Neural progenitor cell (in vitro differentiated cells): ENCODE results near the gene OR1S1.

Experiments
- CTCF ChIP-seq: fragments of 200-600 bp; sonication (generic); IDR thresholded peaks from 2 replicates; pipeline ENCODE4 v1.5.1; 2017; ENCODE audit warnings: antibody characterized with exemption, mild to moderate bottlenecking
- EZH2 ChIP-seq: fragments of 200-600 bp; sonication (generic); IDR thresholded peaks from 2 replicates; pipeline ENCODE4 v1.6.1; 2017; ENCODE audit warnings: antibody characterized with exemption, mild to moderate bottlenecking, moderate library complexity
- EZH2phosphoT487 ChIP-seq: fragments of 200-600 bp; sonication (generic); IDR thresholded peaks from 2 replicates; pipeline ENCODE4 v1.6.1; 2017; ENCODE audit warnings: antibody characterized with exemption

GRCh38 chr11:58193391-58193790 lies 19.1 kb upstream of the OR1S1 start:
- no peak for TF ChIP-seq CTCF
- TF ChIP-seq EZH2phosphoT487: no peak
- TF ChIP-seq EZH2: no peak
